ENCODE measurements around the gene CDK14.
A peak's percentile ranks its signal among the peaks of the same experiment; 100 is the strongest.

The CDK14 gene

GRCh38 chr7:90602303-90602702 is 6.2 kb downstream of the CDK14 start:
- DNase-seq (ENCODE audit: low spot score in 2 of 2) (no peak), ATAC-seq (replicated peaks; ENCODE audit: extremely low read depth, poor library complexity, severe bottlenecking) (no peak)
- Mint-ChIP-seq H3K27me3 (peaks cover 28% of the 10 kb centered on the region), H3K9me3 (no peaks in the 10 kb centered on the region), H3K36me3 (ENCODE audit: insufficient read depth) (no peaks in the 10 kb centered on the region), H3K4me3 (no peak overlapping the region), H3K27ac (ENCODE audit: low read depth) (no peak overlapping the region), H3K4me1 (peaks cover 4% of the 10 kb centered on the region)

GRCh38 chr7:90603346-90603745 is 7.2 kb downstream of the CDK14 start:
- Mint-ChIP-seq H3K36me3 (ENCODE audit: insufficient read depth) (no peaks in the 10 kb centered on the region), H3K27ac (ENCODE audit: low read depth) (no peak overlapping the region), H3K4me3 (no peak overlapping the region), H3K4me1 (no peaks in the 10 kb centered on the region), H3K9me3 (no peaks in the 10 kb centered on the region), H3K27me3 (peaks cover 18% of the 10 kb centered on the region)
- no peak for ATAC-seq (replicated peaks; ENCODE audit: extremely low read depth, poor library complexity, severe bottlenecking)
- no peak for DNase-seq (ENCODE audit: low spot score in 2 of 2)

GRCh38 chr7:90604383-90604782 is 8.3 kb downstream of the CDK14 start:
- H3K4me3 Mint-ChIP-seq, result no peak overlapping the region
- H3K4me1 Mint-ChIP-seq, result no peaks in the 10 kb centered on the region

GRCh38 chr7:90605055-90605454 is 8.9 kb downstream of the CDK14 start:
- Mint-ChIP-seq H3K4me1 (no peaks in the 10 kb centered on the region), H3K4me3 (no peak overlapping the region), H3K36me3 (ENCODE audit: insufficient read depth) (no peaks in the 10 kb centered on the region), H3K27ac (ENCODE audit: low read depth) (no peak overlapping the region), H3K9me3 (no peaks in the 10 kb centered on the region), H3K27me3 (peaks cover 15% of the 10 kb centered on the region)
- no peak for ATAC-seq (replicated peaks; ENCODE audit: extremely low read depth, poor library complexity, severe bottlenecking)
- no peak for DNase-seq (ENCODE audit: low spot score in 2 of 2)

More at GRCh38 chr7:90604383-90604782, 8.3 kb downstream of the CDK14 start:
- no peak for ATAC-seq (replicated peaks; ENCODE audit: extremely low read depth, poor library complexity, severe bottlenecking)
- H3K36me3 Mint-ChIP-seq (ENCODE audit: insufficient read depth), result no peaks in the 10 kb centered on the region
- H3K27ac Mint-ChIP-seq (ENCODE audit: low read depth), result no peak overlapping the region
- H3K9me3 Mint-ChIP-seq, result no peaks in the 10 kb centered on the region
- H3K27me3 Mint-ChIP-seq, result peaks cover 18% of the 10 kb centered on the region
- DNase-seq (ENCODE audit: low spot score in 2 of 2), result no peak

GRCh38 chr7:90607196-90607595 is 11.1 kb downstream of the CDK14 start:
- H3K27ac Mint-ChIP-seq (ENCODE audit: low read depth), result no peak overlapping the region
- no peak for DNase-seq (ENCODE audit: low spot score in 2 of 2)

GRCh38 chr7:90610105-90610504 is 14.0 kb downstream of the CDK14 start:
- Mint-ChIP-seq H3K27me3 (no peaks in the 10 kb centered on the region), H3K27ac (ENCODE audit: low read depth) (no peak overlapping the region), H3K4me3 (no peak overlapping the region), H3K4me1 (no peaks in the 10 kb centered on the region), H3K9me3 (no peaks in the 10 kb centered on the region), H3K36me3 (ENCODE audit: insufficient read depth) (no peaks in the 10 kb centered on the region)
- no peak for DNase-seq (ENCODE audit: low spot score in 2 of 2)
- no peak for ATAC-seq (replicated peaks; ENCODE audit: extremely low read depth, poor library complexity, severe bottlenecking)

More at GRCh38 chr7:90607196-90607595, 11.1 kb downstream of the CDK14 start:
- ATAC-seq (replicated peaks; ENCODE audit: extremely low read depth, poor library complexity, severe bottlenecking), result no peak
- Mint-ChIP-seq H3K4me1 (no peaks in the 10 kb centered on the region), H3K27me3 (no peaks in the 10 kb centered on the region), H3K36me3 (ENCODE audit: insufficient read depth) (no peaks in the 10 kb centered on the region), H3K9me3 (no peaks in the 10 kb centered on the region), H3K4me3 (no peak overlapping the region)

GRCh38 chr7:90611115-90611514 is 15.0 kb downstream of the CDK14 start:
- Mint-ChIP-seq H3K4me1 (no peaks in the 10 kb centered on the region), H3K27me3 (no peaks in the 10 kb centered on the region), H3K4me3 (no peak overlapping the region), H3K36me3 (ENCODE audit: insufficient read depth) (no peaks in the 10 kb centered on the region), H3K9me3 (no peaks in the 10 kb centered on the region), H3K27ac (ENCODE audit: low read depth) (no peak overlapping the region)
- ATAC-seq (replicated peaks; ENCODE audit: extremely low read depth, poor library complexity, severe bottlenecking) (no peak), DNase-seq (ENCODE audit: low spot score in 2 of 2) (no peak)

GRCh38 chr7:90613088-90613498 is 17.0 kb downstream of the CDK14 start:
- no peaks in the 10 kb centered on the region for H3K4me1 Mint-ChIP-seq
- no peaks in the 10 kb centered on the region for H3K27me3 Mint-ChIP-seq
- H3K27ac Mint-ChIP-seq (ENCODE audit: low read depth), result no peak overlapping the region
- no peaks in the 10 kb centered on the region for H3K36me3 Mint-ChIP-seq (ENCODE audit: insufficient read depth)
- ATAC-seq (replicated peaks; ENCODE audit: extremely low read depth, poor library complexity, severe bottlenecking) (peak; percentile 14), DNase-seq (ENCODE audit: low spot score in 2 of 2) (no peak)
- H3K4me3 Mint-ChIP-seq, result no peak overlapping the region
- H3K9me3 Mint-ChIP-seq, result no peaks in the 10 kb centered on the region

GRCh38 chr7:90617442-90617841 is 21.3 kb downstream of the CDK14 start:
- Mint-ChIP-seq H3K27ac (ENCODE audit: low read depth) (no peak overlapping the region), H3K27me3 (no peaks in the 10 kb centered on the region), H3K9me3 (peaks cover 6% of the 10 kb centered on the region), H3K4me3 (no peak overlapping the region), H3K4me1 (no peaks in the 10 kb centered on the region), H3K36me3 (ENCODE audit: insufficient read depth) (no peaks in the 10 kb centered on the region)
- ATAC-seq (replicated peaks; ENCODE audit: extremely low read depth, poor library complexity, severe bottlenecking), result no peak
- DNase-seq (ENCODE audit: low spot score in 2 of 2), result no peak

GRCh38 chr7:90618876-90619275 is 22.8 kb downstream of the CDK14 start:
- no peak overlapping the region for H3K4me3 Mint-ChIP-seq
- no peaks in the 10 kb centered on the region for H3K4me1 Mint-ChIP-seq
- H3K36me3 Mint-ChIP-seq (ENCODE audit: insufficient read depth), result no peaks in the 10 kb centered on the region
- no peak overlapping the region for H3K27ac Mint-ChIP-seq (ENCODE audit: low read depth)
- H3K9me3 Mint-ChIP-seq, result peaks cover 6% of the 10 kb centered on the region
- H3K27me3 Mint-ChIP-seq, result no peaks in the 10 kb centered on the region
- ATAC-seq (replicated peaks; ENCODE audit: extremely low read depth, poor library complexity, severe bottlenecking) (no peak), DNase-seq (ENCODE audit: low spot score in 2 of 2) (no peak)

- Mint-ChIP-seq H3K9me3 (peaks cover 6% of the 10 kb centered on the region), H3K36me3 (ENCODE audit: insufficient read depth) (no peaks in the 10 kb centered on the region), H3K27me3 (no peaks in the 10 kb centered on the region), H3K4me1 (no peaks in the 10 kb centered on the region), H3K4me3 (no peak overlapping the region), H3K27ac (ENCODE audit: low read depth) (peak overlapping the region; percentile 47)
- DNase-seq (ENCODE audit: low spot score in 2 of 2) (no peak), ATAC-seq (replicated peaks; ENCODE audit: extremely low read depth, poor library complexity, severe bottlenecking) (no peak)
These were observed 25.1 kb downstream of the CDK14 start for GRCh38 chr7:90621125-90621746.

- ATAC-seq (replicated peaks; ENCODE audit: extremely low read depth, poor library complexity, severe bottlenecking) (no peak), DNase-seq (ENCODE audit: low spot score in 2 of 2) (no peak)
- H3K27ac Mint-ChIP-seq (ENCODE audit: low read depth), result peak overlapping the region; percentile 47
- H3K4me3 Mint-ChIP-seq, result no peak overlapping the region
- peaks cover 6% of the 10 kb centered on the region for H3K9me3 Mint-ChIP-seq
- H3K27me3 Mint-ChIP-seq, result no peaks in the 10 kb centered on the region
- H3K4me1 Mint-ChIP-seq, result no peaks in the 10 kb centered on the region
- no peaks in the 10 kb centered on the region for H3K36me3 Mint-ChIP-seq (ENCODE audit: insufficient read depth)
These were observed 25.6 kb downstream of the CDK14 start for GRCh38 chr7:90621747-90622140.

GRCh38 chr7:90622670-90623069 is 26.5 kb downstream of the CDK14 start:
- H3K27ac Mint-ChIP-seq (ENCODE audit: low read depth), result no peak overlapping the region
- no peak overlapping the region for H3K4me3 Mint-ChIP-seq
- ATAC-seq (replicated peaks; ENCODE audit: extremely low read depth, poor library complexity, severe bottlenecking) (no peak), DNase-seq (ENCODE audit: low spot score in 2 of 2) (no peak)
- H3K27me3 Mint-ChIP-seq, result no peaks in the 10 kb centered on the region
- H3K4me1 Mint-ChIP-seq, result no peaks in the 10 kb centered on the region
- no peaks in the 10 kb centered on the region for H3K36me3 Mint-ChIP-seq (ENCODE audit: insufficient read depth)
- H3K9me3 Mint-ChIP-seq, result peaks cover 6% of the 10 kb centered on the region

Data from central memory CD8-positive, alpha-beta T cell (primary cell).